Measurements from ENCODE around the gene HIVEP1. TPM values are rescaled to one million over a fixed set of nuclear protein-coding genes. Genes with fewer than 3 reads are reported as not detected.

The HIVEP1 gene
- 8.3 to 11.4 TPM (median 9.4 TPM) in 5 replicates for total RNA-seq (2022; extraction: Qiagen RNA extraction)

DNA sequence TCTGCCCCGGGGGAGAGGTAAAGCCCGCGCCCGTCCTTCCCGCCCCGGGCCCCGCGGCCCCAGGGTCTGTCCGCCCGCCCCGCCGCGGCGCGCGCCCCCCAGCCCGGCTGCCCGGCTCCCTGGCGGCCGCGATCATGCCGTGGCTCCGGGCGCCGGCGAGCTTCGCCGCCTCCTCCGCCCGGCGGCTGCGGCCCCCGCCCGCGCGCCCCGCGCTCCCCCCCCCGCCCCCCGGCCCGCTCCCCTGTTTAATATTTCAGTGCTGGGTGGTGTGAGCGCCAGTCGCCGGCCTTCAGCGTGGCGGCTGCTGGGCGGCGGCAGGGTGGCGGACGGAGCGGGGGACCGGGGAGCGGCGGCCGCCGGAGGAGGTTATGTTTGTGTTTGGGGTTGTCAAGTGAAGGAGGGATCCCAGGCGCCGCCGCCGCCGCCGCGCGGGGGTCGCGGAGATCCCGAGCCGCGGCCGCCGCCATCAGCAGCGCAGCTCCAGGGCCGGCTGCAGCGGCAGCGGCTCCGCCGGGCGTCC is at the start of gene HIVEP1:
TSS of gene HIVEP1 (plus strand) at position 275 of the 520 bp plus-strand sequence. CDS start 3,317 bp downstream, outside the sequence.

Other genes starting within 250 kb of the HIVEP1 start
- 0.26 to 0.92 TPM (median 0.53 TPM) in 5 replicates for gene ADTRP, start 233.5 kb upstream of the HIVEP1 start, total RNA-seq (2022; extraction: Qiagen RNA extraction)

Measured in A549 treated with AZD2906 at 1 μM for 4 hours (cell line).